SK-N-SH (cell line): ENCODE measurements around the gene CPNE7. TPM values are rescaled to one million over a fixed set of nuclear protein-coding genes. Genes with fewer than 3 reads are reported as not detected.

Experiments
- ELF1 ChIP-seq: IDR thresholded peaks from 2 replicates; pipeline ENCODE4 v1.4.0; 2012
- EP300 ChIP-seq, 2 experiments: IDR thresholded peaks; 2 replicates each; pipeline versions ENCODE4 v1.4.0 to v1.6.1; 2012; ENCODE audit warnings: borderline replicate concordance in 1 of 2, low read depth in 1 of 2, low read length in 1 of 2
- FOSL2 ChIP-seq: IDR thresholded peaks from 2 replicates; pipeline ENCODE4 v1.4.0; 2012; ENCODE audit warnings: low read depth, mild to moderate bottlenecking, moderate library complexity, borderline replicate concordance
- FOXJ3 ChIP-seq: sonication (generic); formaldehyde crosslinking; IDR thresholded peaks from 2 replicates; pipeline ENCODE4 v1.5.1; 2020; ENCODE audit warnings: mild to moderate bottlenecking, missing genetic modification reagents
- GABPA ChIP-seq: IDR thresholded peaks from 2 replicates; pipeline ENCODE4 v1.4.0; 2012; ENCODE audit warnings: low read depth, mild to moderate bottlenecking
- GATA2 ChIP-seq: sonication (generic); formaldehyde crosslinking; IDR thresholded peaks from 2 replicates; pipeline ENCODE4 v1.5.0; 2020; ENCODE audit warnings: mild to moderate bottlenecking, missing genetic modification reagents
- JUND ChIP-seq: IDR thresholded peaks from 2 replicates; pipeline ENCODE4 v1.4.0; 2012
- MXI1 ChIP-seq: IDR thresholded peaks from 2 replicates; pipeline ENCODE4 v1.6.1; 2012; ENCODE audit warnings: mild to moderate bottlenecking, low read depth, low read length, improper control_type of control experiment
- NFIC ChIP-seq: IDR thresholded peaks from 2 replicates; pipeline ENCODE4 v1.4.0; 2012; ENCODE audit warnings: borderline replicate concordance
- RAD21 ChIP-seq: IDR thresholded peaks from 2 replicates; pipeline ENCODE4 v1.6.1; 2012; ENCODE audit warnings: mild to moderate bottlenecking, low read length
- RFX5 ChIP-seq: IDR thresholded peaks from 2 replicates; pipeline ENCODE4 v1.6.1; 2012; ENCODE audit warnings: mild to moderate bottlenecking, improper control_type of control experiment, low read length
- RXRA ChIP-seq: IDR thresholded peaks from 2 replicates; pipeline ENCODE4 v1.4.0; 2012; ENCODE audit warnings: low read depth, mild to moderate bottlenecking, borderline replicate concordance
- SIN3A ChIP-seq: IDR thresholded peaks from 2 replicates; pipeline ENCODE4 v1.6.1; 2012; ENCODE audit warnings: low read depth, mild to moderate bottlenecking, low read length, moderate library complexity, borderline replicate concordance
- SMC3 ChIP-seq: IDR thresholded peaks from 2 replicates; pipeline ENCODE4 v1.6.1; 2012; ENCODE audit warnings: low read depth, low read length, improper control_type of control experiment
- TCF12 ChIP-seq: IDR thresholded peaks from 2 replicates; pipeline ENCODE4 v1.4.0; 2012
- polyA plus RNA-seq, 3 experiments: library from polyadenylated mRNA; depleted of rRNA; stranded (reverse); fragments of >200 nt; gene quantifications; 2 replicates each; pipeline ENCODE4 v1.2.3, GENCODE V29; 2012
- TF ChIP-seq, protein P1 (sequence below): fragments of 150-350 bp; IDR thresholded peaks from 2 replicates; pipeline ENCODE4 v1.6.1; 2016; ENCODE audit warnings: mild to moderate bottlenecking, low read depth, low read length
- TF ChIP-seq, protein P2 (sequence below): IDR thresholded peaks from 2 replicates; pipeline ENCODE4 v1.4.0; 2012; ENCODE audit warnings: low read depth, borderline replicate concordance
- TF ChIP-seq, protein P3 (sequence below): fragments of 150-350 bp; IDR thresholded peaks from 2 replicates; pipeline ENCODE4 v1.6.1; 2017; ENCODE audit warnings: antibody characterized with exemption, low read length, low read depth, borderline replicate concordance
- TF ChIP-seq, protein P4 (sequence below): IDR thresholded peaks from 2 replicates; pipeline ENCODE4 v1.6.1; 2012; ENCODE audit warnings: mild to moderate bottlenecking, low read depth, low read length, moderate library complexity
- TF ChIP-seq, protein P5 (sequence below): fragments of 200-600 bp; sonication (generic); IDR thresholded peaks from 2 replicates; pipeline ENCODE4 v1.6.1; 2017; ENCODE audit warnings: antibody characterized with exemption, mild to moderate bottlenecking, moderate library complexity

CPNE7 gene
- polyA plus RNA-seq, 1 of the 3 experiments (the other 2 are of a cell fraction): 3.9 TPM

DNA sequence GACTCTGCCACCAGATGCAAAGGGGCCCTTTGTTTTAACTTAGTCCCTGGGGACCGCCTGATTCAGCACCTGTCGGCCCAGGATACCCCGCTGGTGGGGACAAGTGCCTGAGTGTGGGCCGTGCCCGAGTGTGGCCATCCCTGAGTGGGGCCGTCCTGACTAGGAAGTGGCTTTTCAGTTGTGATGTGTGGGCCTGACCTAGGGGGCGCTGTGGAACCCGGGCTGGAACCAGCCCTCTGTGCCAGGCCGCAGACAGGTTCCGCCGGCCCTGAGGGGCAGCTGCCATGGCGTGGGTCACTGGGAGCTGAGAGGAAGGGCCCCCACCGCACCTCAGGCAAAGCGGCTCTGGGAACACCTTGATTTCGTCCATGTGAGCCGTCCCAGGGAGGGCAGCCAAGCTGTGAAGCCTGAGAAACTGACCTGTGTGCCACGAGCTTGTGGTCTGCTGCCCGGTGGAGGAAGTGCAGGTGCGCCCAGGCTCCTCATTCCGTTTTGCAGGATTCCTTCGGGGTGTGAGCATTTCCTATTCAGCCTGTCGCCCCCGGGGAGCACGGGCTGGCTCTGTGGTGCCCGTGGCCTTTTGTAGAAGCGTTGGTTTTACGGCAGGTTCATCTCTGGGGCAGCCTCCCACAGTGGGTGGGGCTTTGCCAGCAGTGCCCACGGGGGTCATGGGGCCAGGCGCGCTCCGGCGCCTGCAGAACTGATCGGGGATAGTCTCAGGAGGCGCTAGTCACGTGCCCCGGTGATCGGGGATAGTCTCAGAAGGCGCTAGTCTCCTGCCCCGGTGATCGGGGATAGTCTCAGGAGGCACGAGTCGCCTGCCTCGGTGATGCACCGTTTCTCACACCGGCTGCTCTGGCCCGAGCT is 9.8 kb upstream of the CPNE7 start (continued):
- TF ChIP-seq, protein P1, sequence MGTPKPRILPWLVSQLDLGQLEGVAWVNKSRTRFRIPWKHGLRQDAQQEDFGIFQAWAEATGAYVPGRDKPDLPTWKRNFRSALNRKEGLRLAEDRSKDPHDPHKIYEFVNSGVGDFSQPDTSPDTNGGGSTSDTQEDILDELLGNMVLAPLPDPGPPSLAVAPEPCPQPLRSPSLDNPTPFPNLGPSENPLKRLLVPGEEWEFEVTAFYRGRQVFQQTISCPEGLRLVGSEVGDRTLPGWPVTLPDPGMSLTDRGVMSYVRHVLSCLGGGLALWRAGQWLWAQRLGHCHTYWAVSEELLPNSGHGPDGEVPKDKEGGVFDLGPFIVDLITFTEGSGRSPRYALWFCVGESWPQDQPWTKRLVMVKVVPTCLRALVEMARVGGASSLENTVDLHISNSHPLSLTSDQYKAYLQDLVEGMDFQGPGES: no peak
- TF ChIP-seq MXI1 (no peak), SIN3A (no peak; the same call in 1 of the 2 replicates), GATA2 (no peak), JUND (peak; percentile 18; the same call in 1 of the 2 replicates), SMC3 (peak; percentile 18; the same call in 1 of the 2 replicates), GABPA (no peak), NFIC (no peak), EP300 (IDR thresholded peaks at IDR 0.05; ENCODE audit: borderline replicate concordance in 1 of 2, low read depth in 1 of 2, low read length in 1 of 2) (no peak), RAD21 (peak; percentile 16; the same call in 1 of the 2 replicates), FOSL2 (no peak), RXRA (no peak), ELF1 (no peak; the same call in 1 of the 2 replicates), RFX5 (no peak), FOXJ3 (no peak), TCF12 (no peak)
- TF ChIP-seq, protein P2, sequence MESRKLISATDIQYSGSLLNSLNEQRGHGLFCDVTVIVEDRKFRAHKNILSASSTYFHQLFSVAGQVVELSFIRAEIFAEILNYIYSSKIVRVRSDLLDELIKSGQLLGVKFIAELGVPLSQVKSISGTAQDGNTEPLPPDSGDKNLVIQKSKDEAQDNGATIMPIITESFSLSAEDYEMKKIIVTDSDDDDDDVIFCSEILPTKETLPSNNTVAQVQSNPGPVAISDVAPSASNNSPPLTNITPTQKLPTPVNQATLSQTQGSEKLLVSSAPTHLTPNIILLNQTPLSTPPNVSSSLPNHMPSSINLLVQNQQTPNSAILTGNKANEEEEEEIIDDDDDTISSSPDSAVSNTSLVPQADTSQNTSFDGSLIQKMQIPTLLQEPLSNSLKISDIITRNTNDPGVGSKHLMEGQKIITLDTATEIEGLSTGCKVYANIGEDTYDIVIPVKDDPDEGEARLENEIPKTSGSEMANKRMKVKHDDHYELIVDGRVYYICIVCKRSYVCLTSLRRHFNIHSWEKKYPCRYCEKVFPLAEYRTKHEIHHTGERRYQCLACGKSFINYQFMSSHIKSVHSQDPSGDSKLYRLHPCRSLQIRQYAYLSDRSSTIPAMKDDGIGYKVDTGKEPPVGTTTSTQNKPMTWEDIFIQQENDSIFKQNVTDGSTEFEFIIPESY: peak; percentile 12; the same call in 1 of the 2 replicates
- TF ChIP-seq, protein P3, sequence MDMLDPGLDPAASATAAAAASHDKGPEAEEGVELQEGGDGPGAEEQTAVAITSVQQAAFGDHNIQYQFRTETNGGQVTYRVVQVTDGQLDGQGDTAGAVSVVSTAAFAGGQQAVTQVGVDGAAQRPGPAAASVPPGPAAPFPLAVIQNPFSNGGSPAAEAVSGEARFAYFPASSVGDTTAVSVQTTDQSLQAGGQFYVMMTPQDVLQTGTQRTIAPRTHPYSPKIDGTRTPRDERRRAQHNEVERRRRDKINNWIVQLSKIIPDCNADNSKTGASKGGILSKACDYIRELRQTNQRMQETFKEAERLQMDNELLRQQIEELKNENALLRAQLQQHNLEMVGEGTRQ: no peak
- TF ChIP-seq, protein P4, sequence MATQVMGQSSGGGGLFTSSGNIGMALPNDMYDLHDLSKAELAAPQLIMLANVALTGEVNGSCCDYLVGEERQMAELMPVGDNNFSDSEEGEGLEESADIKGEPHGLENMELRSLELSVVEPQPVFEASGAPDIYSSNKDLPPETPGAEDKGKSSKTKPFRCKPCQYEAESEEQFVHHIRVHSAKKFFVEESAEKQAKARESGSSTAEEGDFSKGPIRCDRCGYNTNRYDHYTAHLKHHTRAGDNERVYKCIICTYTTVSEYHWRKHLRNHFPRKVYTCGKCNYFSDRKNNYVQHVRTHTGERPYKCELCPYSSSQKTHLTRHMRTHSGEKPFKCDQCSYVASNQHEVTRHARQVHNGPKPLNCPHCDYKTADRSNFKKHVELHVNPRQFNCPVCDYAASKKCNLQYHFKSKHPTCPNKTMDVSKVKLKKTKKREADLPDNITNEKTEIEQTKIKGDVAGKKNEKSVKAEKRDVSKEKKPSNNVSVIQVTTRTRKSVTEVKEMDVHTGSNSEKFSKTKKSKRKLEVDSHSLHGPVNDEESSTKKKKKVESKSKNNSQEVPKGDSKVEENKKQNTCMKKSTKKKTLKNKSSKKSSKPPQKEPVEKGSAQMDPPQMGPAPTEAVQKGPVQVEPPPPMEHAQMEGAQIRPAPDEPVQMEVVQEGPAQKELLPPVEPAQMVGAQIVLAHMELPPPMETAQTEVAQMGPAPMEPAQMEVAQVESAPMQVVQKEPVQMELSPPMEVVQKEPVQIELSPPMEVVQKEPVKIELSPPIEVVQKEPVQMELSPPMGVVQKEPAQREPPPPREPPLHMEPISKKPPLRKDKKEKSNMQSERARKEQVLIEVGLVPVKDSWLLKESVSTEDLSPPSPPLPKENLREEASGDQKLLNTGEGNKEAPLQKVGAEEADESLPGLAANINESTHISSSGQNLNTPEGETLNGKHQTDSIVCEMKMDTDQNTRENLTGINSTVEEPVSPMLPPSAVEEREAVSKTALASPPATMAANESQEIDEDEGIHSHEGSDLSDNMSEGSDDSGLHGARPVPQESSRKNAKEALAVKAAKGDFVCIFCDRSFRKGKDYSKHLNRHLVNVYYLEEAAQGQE: no peak
- TF ChIP-seq, protein P5, sequence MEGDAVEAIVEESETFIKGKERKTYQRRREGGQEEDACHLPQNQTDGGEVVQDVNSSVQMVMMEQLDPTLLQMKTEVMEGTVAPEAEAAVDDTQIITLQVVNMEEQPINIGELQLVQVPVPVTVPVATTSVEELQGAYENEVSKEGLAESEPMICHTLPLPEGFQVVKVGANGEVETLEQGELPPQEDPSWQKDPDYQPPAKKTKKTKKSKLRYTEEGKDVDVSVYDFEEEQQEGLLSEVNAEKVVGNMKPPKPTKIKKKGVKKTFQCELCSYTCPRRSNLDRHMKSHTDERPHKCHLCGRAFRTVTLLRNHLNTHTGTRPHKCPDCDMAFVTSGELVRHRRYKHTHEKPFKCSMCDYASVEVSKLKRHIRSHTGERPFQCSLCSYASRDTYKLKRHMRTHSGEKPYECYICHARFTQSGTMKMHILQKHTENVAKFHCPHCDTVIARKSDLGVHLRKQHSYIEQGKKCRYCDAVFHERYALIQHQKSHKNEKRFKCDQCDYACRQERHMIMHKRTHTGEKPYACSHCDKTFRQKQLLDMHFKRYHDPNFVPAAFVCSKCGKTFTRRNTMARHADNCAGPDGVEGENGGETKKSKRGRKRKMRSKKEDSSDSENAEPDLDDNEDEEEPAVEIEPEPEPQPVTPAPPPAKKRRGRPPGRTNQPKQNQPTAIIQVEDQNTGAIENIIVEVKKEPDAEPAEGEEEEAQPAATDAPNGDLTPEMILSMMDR: peak; percentile 76
- TF ChIP-seq, all 33 proteins: peak for 7
